GM12891 (cell line): ENCODE data around the gene CCDC13.

Source experiments
- POLR2A ChIP-seq: IDR thresholded peaks from 2 replicates; pipeline ENCODE4 v1.6.1; 2011; ENCODE audit warnings: low read depth, low read length, control low read depth
- POLR2AphosphoS5 ChIP-seq: IDR thresholded peaks from 2 replicates; pipeline ENCODE4 v1.6.1; 2011; ENCODE audit warnings: low read depth, low read length, control low read depth
- POU2F2 ChIP-seq: IDR thresholded peaks from 2 replicates; pipeline ENCODE4 v1.6.1; 2011; ENCODE audit warnings: low read depth, mild to moderate bottlenecking, control low read depth, low read length, moderate library complexity
- SPI1 ChIP-seq: IDR thresholded peaks from 2 replicates; pipeline ENCODE4 v1.6.1; 2011; ENCODE audit warnings: low read depth, low read length, control low read depth
- TAF1 ChIP-seq: IDR thresholded peaks from 2 replicates; pipeline ENCODE4 v1.6.1; 2011; ENCODE audit warnings: low read depth, low read length, control low read depth

GRCh38 chr3:42733501-42734262 is 39.4 kb downstream of the CCDC13 start:
- TF ChIP-seq POLR2A (no peak), POLR2AphosphoS5 (no peak), SPI1 (no peak), TAF1 (no peak), POU2F2 (no peak)
